Islet precursor cell (in vitro differentiated cells): ENCODE results near the gene LDLRAD1.
"Not testable (repeated sequence)": the region's sequence is repeated elsewhere in the genome, so short reads cannot be mapped to it uniquely, and the experiment has no call there.

Experiments
- DNase-seq: peaks from one replicate; pipeline ENCODE4 v3.0.0-alpha.2; 2018

LDLRAD1 gene

GRCh38 chr1:53992085-53992874 is 25.7 kb downstream of the LDLRAD1 start:
- peak; percentile 67 for DNase-seq

- DNase-seq: no peak
Observed at GRCh38 chr1:53987880-53988279, 30.1 kb downstream of the LDLRAD1 start.

GRCh38 chr1:53986458-53986857 is 31.5 kb downstream of the LDLRAD1 start:
- DNase-seq: no peak

- DNase-seq: no peak
Observed at GRCh38 chr1:53984726-53985125, 33.3 kb downstream of the LDLRAD1 start.

- no peak for DNase-seq
Observed at GRCh38 chr1:53982763-53983104, 35.3 kb downstream of the LDLRAD1 start.

- DNase-seq: peak; percentile 74
Observed at GRCh38 chr1:53982034-53982762, 35.8 kb downstream of the LDLRAD1 start.

GRCh38 chr1:53981220-53981619 is 36.8 kb downstream of the LDLRAD1 start:
- DNase-seq: no peak

GRCh38 chr1:53979712-53980450 is 38.1 kb downstream of the LDLRAD1 start:
- DNase-seq: peak; percentile 53

GRCh38 chr1:53975861-53976260 is 42.1 kb downstream of the LDLRAD1 start:
- no peak for DNase-seq

GRCh38 chr1:53971718-53972117 is 46.3 kb downstream of the LDLRAD1 start:
- no peak for DNase-seq

- not testable (repeated sequence) for DNase-seq
Observed at GRCh38 chr1:53969323-53969722, 48.7 kb downstream of the LDLRAD1 start.

- DNase-seq: no peak
Observed at GRCh38 chr1:53968125-53968513, 49.9 kb downstream of the LDLRAD1 start.

- no peak for DNase-seq
Observed at GRCh38 chr1:53967409-53968124, 50.4 kb downstream of the LDLRAD1 start.

GRCh38 chr1:53966794-53967193 is 51.2 kb downstream of the LDLRAD1 start:
- DNase-seq: no peak

GRCh38 chr1:53964109-53964508 is 53.9 kb downstream of the LDLRAD1 start:
- no peak for DNase-seq

- DNase-seq: no peak
Observed at GRCh38 chr1:53963460-53963859, 54.5 kb downstream of the LDLRAD1 start.

GRCh38 chr1:53962395-53962794 is 55.6 kb downstream of the LDLRAD1 start:
- DNase-seq: no peak

GRCh38 chr1:53959664-53960250 is 58.2 kb downstream of the LDLRAD1 start:
- DNase-seq: no peak
